NCI-H146 treated with DMSO at 0.1 percent for 48 hours (cell line): ENCODE results near the gene ZNF618.

Experiments used
- DNase-seq: peaks from one replicate; lab custom pipeline; 2025; ENCODE audit not compliant: unreplicated experiment; lab: John Stamatoyannopoulos, UW

Gene ZNF618

DNA sequence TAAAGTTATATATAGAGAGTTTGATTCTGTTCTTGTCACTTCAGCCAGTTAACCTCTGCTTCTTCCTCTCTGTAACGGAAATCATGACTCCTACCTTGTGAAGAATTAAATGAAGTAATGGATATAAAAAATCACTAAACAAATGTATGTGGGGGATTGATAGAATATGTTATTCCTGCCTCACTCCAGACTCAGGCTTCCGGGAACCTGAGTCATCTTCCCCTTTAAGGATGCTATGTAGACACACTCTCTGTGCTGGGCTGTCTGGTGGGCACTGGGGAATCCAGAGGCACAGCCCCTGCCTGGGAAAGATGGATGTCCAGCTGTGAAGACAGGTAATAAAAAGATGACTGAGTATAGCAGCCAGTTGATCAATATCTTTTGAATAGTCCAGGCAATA lies 77.4 kb downstream of the ZNF618 start:
- DNase-seq = no peak

DNA sequence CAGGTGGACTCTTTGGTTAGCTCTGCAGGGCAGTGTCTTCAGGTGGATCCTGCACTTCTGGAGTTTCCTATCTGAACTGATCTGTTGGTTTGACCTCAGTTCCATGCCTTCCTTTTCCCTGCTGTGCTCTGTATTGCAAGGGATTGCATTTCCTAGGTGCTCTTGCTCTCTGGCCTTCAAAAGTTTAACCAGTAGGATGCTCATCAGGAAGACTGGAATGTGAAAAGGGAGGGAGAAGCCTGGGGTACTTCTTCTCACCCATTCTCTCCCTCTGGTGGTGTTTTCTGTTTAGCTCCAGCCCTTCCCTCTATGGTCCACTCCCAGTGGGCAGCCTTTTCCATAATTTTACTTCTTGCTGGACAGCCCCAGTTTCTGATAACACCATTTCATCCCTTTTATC lies 78.5 kb downstream of the ZNF618 start:
- no peak for DNase-seq

DNA sequence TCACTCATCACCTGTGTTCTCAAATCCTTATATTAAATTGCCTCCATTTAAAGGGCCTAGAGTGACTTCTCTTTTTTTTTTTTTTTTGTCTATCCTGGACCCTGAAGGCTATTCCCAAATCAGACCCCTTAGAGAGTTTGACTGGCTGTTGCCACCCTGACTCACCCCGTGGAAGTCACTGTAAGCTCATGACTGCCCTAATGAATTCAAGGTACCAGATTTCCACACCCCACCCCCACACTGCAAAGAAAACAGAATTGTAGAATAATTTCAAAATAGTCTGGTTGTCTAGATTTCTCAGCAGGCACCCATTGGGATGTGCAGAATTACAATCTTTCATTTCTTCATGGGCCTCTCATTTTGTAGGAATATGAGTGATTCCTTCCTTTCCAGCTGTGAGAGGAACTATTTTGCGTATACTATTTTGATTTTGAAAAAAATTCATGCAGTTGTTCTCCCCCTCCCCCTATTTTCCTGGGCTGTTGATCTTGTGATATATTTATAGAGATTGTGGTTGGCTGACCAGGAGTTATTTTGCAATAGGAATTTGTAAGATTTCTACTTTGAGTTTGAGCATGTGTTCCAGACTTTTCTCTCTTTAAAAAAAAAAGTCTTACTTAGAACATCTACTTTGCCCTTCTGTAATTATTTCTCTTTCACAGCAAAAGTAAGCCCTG lies 79.1 kb downstream of the ZNF618 start:
- DNase-seq = no peak

DNA sequence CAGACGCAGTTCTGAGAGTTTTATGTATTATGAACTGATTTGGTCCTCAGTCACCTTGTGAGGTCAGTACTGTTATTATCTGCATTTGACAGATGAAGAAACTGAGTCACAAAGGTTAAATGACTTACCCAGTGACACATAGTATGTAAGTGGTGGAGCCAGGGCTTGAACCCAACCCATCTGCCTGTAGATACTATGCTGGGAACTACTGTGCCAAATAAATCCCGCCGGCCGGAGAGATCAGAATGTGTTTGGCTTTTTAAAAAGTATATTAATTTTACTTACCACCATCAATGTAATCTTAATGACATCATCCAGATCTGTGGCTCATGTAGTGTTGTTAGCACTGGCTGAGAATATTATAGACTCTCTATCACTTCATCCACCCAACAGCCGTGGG lies 80.8 kb downstream of the ZNF618 start:
- DNase-seq = no peak

DNA sequence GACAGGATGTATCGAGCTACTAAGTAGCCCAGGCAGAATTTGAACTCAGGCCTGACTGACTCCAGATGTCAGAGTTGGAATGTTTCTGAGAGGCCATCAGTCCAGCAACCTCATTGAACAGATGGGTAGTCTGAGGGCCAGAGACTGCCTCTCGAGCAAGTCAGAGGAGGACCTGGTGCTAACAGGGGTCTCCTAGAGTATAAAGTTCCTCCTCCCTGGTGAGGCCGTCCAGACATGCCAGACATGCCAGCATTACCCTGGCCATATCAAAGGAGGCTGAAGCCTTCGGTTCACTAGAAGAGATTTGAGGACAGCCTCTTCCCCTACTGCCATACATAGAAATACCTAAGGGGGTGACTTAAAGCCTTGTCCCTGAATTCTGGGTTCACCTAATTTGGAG lies 81.2 kb downstream of the ZNF618 start:
- DNase-seq = no peak

DNA sequence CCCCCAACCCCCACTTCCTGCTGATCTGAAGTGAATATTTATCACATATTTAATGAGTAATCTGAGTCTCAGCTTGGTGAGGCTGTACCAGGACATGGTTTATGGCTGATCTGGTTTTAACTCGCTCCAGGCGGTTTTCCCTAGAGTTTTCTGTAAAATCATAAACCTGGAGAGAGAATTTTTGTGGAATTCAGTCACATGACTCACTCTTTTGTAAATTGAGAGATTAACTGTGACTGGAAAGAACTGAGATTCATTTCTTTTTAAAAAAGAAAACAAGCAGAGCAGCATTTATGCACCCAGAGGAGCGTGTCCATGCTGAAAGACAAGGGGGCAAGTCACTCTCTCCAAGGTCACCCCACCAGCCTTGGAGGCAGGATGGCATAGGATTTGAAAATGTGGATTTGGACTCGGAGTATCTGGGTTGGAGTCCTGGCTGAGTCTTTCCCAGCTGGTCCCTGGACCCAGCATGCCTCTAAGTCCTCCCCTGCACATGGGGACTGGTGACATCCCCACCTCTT lies 81.8 kb downstream of the ZNF618 start:
- DNase-seq = no peak

DNA sequence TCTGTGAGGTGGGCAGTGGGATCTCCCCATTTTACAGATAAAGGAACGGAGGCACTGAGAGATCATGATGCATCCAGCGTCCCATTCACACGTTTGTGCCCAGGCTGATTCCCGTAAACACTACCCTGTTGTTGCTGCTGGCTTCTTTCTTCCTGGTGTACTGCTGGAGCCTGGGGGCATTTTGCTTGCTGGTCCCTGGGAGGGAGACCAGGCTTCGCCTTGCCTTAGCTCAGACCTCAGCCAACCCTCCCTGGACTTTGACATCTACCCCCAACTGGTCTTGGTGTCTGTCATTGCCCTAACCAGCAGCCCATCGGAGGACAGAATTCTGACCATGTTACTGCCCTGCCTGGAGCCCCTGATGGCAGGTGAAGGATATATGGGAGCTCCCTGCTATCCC lies 82.4 kb downstream of the ZNF618 start:
- no peak for DNase-seq

DNA sequence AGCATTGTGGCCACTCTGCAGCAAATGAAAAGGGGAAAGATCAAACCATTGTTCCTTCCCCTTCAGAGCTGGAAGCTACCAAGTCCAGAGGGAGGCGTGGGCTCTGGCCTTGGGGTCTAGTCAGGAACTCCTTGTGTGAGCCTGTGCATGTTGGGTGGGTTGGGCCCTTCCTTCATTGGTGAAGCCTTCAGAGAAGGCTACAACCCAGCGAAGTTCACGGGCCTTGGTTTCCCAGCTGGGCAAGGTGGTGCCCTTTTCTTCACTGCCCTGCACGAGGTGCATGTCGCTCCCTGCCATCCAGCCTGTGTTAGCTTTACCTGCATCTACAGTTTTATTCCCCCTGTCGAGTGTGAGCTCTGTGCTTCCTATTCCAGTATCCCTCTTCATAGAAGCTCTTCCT lies 84.7 kb downstream of the ZNF618 start:
- no peak for DNase-seq

DNA sequence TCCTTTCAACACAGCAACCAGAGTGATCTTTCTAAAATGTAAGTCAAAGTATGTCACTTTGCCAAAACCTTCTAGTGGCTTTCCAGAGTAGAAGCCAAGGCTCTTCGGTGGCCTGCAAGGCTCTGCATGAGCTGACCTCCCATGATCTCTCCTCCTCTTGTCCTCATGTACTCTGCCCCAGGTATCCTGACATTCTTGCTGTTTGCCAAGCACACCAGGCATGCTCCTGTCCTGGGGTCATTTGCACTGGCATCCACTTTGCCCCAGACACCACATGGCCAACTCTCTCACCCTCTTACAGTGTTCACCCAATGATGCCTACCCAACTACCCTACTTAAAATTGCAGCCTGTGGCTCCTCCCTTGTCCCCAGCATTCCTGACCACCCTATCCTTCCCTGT lies 86.3 kb downstream of the ZNF618 start:
- no peak for DNase-seq

DNA sequence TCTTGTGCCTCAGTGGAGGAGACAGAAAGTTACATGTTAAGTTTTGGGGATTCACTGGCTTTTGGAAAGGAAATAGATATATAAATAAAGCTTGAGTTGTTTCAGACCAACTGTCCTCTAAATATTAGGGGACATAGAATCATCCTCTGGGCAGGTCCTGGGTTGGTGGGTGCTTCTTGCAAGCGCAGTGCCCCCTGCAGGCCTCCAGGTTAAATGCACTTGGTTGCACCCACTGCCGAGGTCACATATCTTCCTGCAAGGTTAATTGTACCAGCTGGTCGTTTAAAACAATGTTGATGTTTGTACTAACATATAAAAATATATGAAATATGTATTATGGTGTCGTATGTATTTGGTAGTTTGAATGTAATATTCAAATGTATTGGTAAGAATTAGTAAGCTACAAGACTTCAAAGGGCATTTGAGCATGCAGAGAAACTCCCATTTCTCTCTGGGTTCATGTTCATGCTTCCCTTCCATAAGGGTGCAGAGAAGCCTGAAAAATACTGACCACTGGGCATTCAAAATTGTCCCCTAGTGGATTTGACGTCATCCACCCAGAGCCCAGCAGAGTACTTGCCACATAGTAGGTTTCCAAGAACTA lies 87.0 kb downstream of the ZNF618 start:
- DNase-seq = no peak

DNA sequence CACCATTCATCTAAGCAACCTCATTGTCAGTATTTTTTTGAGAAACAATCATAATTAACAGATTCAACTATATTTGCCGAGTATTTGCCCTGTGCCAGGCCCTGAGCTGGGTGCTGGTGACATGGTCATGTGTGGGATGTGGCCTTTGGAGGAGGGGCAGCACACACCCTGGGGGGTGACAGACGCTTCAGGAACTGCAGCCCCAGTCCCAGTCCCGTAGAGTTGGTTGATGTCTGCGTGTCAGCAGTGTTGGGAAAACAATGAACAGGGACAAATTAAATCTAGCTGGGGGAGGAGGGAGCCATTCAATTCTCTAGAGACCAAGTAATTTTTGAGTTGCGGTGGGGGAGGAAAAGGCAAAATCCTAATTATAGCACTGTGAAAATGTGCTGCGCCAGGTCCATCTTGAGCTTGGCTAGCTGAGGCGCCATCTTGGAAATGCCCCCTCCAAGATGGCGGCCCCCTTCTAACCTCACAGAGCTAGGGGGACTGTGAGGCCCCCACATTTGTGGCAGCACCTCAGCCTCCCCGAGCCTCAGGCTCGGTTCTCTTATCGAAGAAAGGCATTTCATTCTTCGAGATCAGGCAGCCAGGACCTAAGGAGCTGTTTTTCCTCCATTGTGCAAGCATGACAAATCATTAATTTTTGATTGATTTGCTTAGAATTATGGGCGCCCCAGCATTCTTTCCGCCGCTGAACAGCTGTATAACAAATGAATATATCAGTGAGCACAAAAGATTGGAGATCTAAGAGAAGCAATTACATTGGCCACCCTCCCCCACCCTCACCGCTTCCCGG lies 87.8 kb downstream of the ZNF618 start:
- no peak for DNase-seq

DNA sequence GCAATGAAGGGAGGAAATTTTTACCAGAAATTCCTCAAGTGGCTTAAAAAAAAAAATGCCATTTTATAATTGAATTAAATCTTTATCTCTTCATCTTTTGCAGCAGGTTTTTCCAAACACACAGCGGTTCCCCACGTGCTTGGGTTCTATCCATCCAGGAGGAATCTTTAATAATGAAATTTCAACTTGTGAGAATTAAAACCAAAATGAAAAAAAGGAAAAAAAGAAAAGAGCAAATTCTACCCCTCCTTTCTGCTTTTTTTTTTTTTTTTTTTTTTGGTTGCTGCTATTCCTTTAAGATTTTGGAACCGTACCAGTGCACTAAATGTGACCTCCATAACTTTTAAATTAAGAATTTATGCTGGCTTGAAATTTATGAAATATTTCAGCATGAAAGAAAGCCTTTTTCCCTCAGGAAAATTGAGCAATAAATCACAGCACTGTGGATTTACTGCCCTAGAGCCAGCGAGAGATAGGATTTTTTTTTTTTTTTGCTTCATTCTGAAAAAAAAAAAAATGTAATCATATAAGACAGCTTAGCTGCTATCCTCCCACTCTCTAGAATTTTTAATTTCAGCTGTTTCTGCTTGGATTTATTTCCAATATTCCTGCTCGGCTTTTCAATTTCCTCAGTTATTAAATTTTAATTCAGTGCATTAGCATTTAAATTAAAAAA lies 88.5 kb downstream of the ZNF618 start:
- DNase-seq = no peak

DNA sequence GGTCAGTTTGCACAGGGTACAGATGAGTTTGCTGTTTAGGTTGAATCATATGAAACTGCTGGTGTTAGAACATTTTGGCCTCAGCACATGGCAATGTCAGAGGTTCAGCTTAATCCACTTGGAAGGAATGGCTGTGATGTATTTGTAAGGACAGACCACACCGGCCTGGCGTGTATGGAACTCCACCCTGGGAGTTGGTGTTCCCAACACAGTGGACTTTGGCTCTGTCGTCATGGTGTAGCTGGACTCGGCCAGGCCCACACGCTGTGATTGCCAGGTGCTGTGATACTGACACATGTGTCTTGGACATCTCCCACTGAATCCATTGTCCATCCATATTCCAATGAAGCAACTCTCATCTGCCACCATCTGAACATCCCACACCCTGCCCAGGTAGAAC lies 90.3 kb downstream of the ZNF618 start:
- no peak for DNase-seq

DNA sequence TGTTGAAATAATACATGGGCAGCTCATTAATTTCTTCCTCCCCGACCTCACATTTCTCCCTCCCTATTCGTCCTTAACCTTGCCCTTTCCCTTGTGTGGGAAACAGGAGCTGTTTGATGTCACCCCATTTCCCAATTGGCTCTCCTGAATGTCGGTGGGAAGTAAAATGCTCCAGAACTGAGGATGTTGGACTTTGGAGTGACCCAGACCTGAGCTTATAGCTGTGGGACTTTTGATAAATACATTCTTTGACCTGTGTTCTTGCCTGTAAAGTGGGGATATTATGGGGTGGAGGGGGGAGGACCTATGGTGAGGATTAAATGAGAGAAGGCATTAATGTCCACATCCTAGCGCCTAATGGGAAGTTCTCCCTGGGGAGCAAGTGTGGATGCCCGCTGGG lies 91.3 kb downstream of the ZNF618 start:
- no peak for DNase-seq

DNA sequence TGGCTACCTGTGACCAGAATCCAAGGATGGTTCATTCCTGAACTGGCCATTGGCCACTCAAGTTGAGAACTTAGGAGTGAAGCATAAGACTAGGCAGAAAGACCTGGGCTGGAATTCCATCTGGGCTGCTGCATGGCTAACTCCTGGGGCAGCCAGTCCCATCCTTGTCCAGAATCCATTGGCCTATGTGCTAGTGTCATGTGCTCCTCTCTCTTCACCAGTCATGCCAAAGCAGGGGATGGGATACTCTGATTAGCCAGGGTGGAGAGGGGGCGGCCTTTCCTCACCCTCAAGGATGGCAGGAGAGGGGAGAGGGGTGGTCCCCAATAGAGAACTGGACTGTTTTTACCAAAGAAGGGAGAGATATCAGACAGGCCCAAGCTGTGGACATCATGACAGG lies 93.2 kb downstream of the ZNF618 start:
- DNase-seq = no peak

DNA sequence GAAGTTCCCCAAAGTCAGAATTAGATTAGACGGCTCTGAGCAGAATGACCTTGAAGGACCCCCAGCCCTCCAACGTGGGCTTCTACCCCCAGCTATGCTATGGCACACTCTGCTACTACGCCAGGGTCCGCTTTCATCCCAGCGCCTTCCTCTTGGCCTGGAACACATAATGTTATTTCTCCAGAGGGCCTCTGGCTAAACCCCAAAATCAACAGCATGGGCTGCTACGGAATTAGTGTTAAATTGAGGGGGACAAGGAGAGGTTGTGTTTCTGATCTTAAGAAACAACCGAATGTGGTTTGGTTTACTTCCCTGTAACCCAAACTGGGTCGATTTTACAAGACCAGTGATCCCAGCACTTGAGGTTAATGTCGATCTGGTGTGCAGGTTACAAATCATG lies 97.1 kb downstream of the ZNF618 start:
- DNase-seq = no peak

DNA sequence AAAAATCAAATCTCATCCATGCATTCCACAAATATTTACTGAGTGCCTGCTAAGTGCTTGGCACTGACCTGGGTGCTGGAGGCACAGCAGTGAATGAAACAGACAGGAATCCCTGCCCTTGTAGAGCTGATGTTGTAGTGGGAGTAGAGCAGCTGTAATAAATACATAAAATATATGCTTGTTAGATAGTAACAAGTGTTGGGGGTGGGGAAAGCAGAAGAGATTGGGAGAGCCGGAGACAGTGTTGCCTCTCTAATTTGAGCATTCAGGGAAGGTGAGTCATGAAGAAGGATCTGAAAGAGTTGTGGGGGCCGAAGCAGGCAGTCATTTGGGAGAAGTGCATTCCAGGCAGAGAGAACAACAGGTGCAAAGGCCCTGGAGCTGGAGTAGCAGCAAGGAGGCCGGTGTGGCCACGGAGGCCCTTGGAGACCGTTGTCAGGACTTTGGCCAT lies 97.9 kb downstream of the ZNF618 start:
- DNase-seq = no peak

DNA sequence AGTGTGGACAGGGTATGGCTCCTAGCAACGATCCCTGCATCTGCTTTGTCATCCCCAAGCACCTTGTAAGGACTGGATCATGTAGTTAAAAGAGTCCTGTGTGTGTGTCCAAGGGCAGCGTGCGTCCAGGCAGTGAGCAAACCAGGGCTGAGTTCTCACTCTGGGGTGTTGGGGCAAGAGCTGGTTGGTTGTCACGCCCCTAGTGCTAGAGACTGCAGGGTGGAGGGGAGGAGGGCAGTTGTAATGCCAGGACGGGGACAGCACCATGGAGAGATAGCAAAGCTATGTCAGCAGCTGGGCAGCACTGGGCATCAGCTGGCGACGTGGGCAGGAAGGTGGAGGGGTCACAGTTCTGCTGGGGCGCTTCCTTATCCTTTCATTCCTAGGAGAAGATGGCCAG lies 100.8 kb downstream of the ZNF618 start:
- no peak for DNase-seq

DNA sequence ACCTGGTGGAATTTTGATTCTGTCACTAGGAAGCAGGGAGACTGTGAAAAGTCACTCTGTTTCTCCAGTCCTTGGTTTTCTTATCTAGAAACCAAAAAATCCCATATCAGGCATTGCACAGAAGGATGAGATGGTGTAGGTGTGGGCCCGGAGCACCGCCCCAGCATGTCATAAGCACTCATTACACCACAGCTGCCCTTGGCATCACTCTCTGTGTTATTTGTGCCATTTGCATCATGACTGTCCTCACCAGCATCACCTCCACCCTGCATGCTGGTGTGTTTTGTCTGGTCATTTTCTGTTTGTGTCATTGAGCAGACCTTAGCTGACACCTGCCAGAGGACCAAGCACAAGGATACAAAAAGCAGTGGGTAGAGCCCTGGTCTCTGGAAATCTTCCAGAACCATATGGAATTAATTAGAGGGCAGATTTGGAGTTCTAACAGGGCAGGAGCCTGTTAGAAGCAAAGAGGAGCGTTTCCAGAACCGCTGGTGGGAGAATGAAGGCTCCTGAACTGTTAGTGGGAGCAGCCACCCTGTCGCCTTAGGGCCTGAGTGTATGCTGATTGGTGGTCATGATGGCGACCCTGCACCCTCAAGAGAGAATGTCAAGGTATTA lies 102.7 kb downstream of the ZNF618 start:
- DNase-seq = no peak

DNA sequence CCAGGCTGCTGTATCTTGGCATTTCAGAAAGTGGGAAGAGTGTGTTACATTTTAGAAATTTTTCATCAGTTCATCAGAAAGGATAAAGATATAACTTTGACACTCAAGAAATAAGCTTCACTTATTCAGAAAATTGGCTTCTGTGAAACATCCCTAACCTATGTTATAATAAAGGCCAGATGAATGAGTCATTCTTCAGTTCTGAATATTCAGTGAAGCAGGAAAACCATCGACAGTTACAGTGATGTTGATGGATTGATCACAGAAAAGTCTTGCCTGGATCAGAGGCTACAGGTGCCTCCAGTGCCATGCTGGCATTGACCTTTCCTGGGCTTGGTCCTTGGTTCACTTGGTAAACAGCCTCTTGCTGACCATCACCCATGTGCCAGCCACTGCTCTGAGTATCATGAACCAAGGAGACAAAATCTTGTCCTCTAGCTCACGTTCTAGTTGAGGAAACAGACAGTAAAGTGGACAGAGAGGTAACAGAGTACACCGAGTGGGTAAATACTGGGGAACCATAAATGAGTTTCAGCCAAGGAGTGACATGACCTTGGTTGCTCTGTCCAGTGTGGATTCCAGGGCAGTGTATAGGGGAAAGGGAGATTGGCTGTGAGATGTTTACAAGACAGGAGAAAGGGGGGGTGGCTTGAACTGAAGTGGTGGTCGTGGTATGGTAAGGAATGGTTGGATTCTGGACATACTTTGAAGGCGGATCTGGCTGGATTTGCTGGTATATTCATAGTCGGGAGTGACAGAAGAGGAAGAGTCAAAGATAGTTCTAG lies 103.4 kb downstream of the ZNF618 start:
- no peak for DNase-seq
